ENCODE results near the gene VSIR. TPM values are rescaled to one million over a fixed set of nuclear protein-coding genes. Genes with fewer than 3 reads are reported as not detected.

The VSIR gene
- total and polyA plus RNA-seq, 2 donors (not counting 1 experiment from before 2014, with no cell fraction given) = 40.5 to 61.2 TPM

DNA sequence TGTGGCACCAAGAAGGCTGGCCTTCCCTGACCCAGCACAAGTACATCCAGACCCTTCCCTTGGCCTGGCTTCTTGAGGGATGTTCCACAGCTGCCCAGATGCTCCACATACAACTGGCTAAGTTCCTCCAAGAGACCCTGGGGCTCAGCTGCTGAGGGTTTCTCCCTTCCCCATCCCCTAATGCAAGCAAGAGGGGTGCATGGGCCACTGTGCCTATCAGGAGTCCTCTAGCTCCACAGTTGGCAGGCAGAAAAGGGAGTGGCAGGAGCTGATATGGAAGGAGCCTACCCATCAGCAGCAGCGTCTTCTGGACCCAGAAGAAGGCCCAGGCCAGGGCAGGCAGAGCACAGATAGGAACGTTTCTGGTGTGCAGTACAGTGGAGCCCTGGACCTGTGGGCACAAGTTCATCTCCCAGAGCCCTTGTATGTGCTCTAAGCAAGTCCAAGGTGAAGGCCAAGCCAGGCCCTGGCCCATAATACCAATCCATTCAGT, 26.2 kb downstream of the VSIR start:
- ATAC-seq (ENCODE audit: low read depth) = no peak
- H3K4me3 Mint-ChIP-seq = peak overlapping the region; percentile 59
- no peaks in the 10 kb centered on the region for H3K27me3 Mint-ChIP-seq
- peak overlapping the region; percentile 100 for H3K27ac Mint-ChIP-seq
- no peak overlapping the region for H3K4me3 ChIP-seq (ENCODE audit: control extremely low read depth in 1 of 5, extremely low read depth in 1 of 5, insufficient read depth in 1 of 5, low read depth in 2 of 5, low read length in 4 of 5)
- CTCF ChIA-PET = interaction anchor here (0.6 to 3.6 kb wide), 6 partner anchors 10 to 149 kb away, joined by 3 to 26 read pairs (median 6); partner anchors contain the start of gene VSIR
- peak overlapping the region; percentile 72 to 84 for H3K27ac ChIP-seq (ENCODE audit: low read length in 2 of 2)
- H3K9me3 ChIP-seq (ENCODE audit: control extremely low read depth in 1 of 3, control insufficient read depth in 2 of 3, insufficient read depth in 1 of 3, low read length in 2 of 3) = peaks cover 0 to 10% (median 0%) of the 10 kb centered on the region in 3 donors
- TF ChIP-seq EZH2 (IDR thresholded peaks at IDR 0.05; ENCODE audit: borderline replicate concordance, insufficient read depth, low read depth, low read length, poor library complexity, severe bottlenecking) = no peak
- TF ChIP-seq, protein P1, sequence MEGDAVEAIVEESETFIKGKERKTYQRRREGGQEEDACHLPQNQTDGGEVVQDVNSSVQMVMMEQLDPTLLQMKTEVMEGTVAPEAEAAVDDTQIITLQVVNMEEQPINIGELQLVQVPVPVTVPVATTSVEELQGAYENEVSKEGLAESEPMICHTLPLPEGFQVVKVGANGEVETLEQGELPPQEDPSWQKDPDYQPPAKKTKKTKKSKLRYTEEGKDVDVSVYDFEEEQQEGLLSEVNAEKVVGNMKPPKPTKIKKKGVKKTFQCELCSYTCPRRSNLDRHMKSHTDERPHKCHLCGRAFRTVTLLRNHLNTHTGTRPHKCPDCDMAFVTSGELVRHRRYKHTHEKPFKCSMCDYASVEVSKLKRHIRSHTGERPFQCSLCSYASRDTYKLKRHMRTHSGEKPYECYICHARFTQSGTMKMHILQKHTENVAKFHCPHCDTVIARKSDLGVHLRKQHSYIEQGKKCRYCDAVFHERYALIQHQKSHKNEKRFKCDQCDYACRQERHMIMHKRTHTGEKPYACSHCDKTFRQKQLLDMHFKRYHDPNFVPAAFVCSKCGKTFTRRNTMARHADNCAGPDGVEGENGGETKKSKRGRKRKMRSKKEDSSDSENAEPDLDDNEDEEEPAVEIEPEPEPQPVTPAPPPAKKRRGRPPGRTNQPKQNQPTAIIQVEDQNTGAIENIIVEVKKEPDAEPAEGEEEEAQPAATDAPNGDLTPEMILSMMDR (IDR thresholded peaks at IDR 0.05) = no peak
- no peak for DNase-seq
- no peaks in the 10 kb centered on the region for H3K9me3 Mint-ChIP-seq (ENCODE audit: insufficient read depth)
- no peaks in the 10 kb centered on the region for H4K20me1 ChIP-seq (ENCODE audit: control insufficient read depth, insufficient read depth, low read length, poor library complexity, severe bottlenecking)
- no peaks in the 10 kb centered on the region for H3K27me3 ChIP-seq (replicated peaks in 1 of 4; ENCODE audit: control extremely low read depth in 1 of 4, control insufficient read depth in 3 of 4, insufficient read depth in 4 of 4, low read length in 3 of 4)
- H3K4me2 ChIP-seq (replicated peaks; ENCODE audit: low read depth, low read length, poor library complexity, severe bottlenecking) = peak overlapping the region; percentile 74
- peaks cover 0 to 12% of the 10 kb centered on the region in 2 experiments for H3K36me3 ChIP-seq (replicated peaks in 1 of 2; ENCODE audit: control extremely low read depth in 1 of 2, control insufficient read depth in 1 of 2, extremely low read depth in 1 of 2, insufficient read depth in 2 of 2, low read length in 1 of 2)
- POLR2A ChIA-PET = interaction anchor here (0.6 to 2.4 kb wide), 6 partner anchors 8 to 348 kb away, joined by 3 to 8 read pairs (median 4); partner anchors contain the start of gene VSIR
- peaks cover 81% of the 10 kb centered on the region for H3K4me1 Mint-ChIP-seq
- intact Hi-C loops (cut with micrococcal nuclease) = no loop called here
- no peaks in the 10 kb centered on the region for H3K79me2 ChIP-seq (ENCODE audit: control insufficient read depth, insufficient read depth, low read length)
- H3K9ac ChIP-seq (ENCODE audit: low read length) = peak overlapping the region; percentile 40
- WGBS (ENCODE audit: insufficient coverage) = 72% methylated on average over 2 of the region's 2 CpGs
- H2AFZ ChIP-seq (ENCODE audit: insufficient read depth, low read depth, low read length, poor library complexity, severe bottlenecking) = no peak overlapping the region
- peaks cover 70 to 89% of the 10 kb centered on the region in 2 donors for H3K4me1 ChIP-seq (ENCODE audit: control insufficient read depth in 2 of 2, insufficient read depth in 2 of 2, low read length in 2 of 2)

DNA sequence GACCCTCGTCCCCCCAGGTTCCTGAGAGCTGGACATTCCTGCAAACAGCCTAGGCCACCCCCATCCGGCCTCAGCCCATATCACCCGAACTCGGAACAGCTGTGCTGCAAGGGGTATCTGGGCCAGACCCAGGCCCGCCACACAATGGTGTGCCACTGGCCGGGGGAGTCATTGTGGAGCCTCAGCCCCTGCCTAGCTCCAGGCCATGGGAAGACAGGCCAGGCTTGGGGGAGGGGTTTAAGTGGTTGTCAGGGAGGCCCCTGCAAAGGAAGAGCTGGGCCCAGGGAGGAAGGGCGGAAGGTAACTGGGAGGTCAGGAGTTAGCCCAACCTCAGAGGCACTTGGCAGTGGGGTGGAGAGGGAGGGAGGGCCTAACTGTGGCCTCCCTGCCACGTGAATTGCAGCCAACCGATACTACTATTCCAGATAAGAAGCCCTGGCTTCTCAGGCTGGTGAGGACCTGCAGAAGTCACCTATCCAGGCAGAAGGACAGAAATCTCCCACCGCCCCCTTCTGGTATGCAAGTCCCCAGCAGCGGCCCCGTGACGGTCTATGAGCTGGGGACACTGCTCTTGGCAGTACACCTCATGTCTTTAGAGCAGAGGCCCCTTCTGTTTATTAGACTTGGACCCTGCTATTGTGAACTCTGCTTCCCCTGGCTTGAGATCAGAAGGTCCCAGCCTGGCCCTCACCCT, 26.8 kb downstream of the VSIR start:
- Mint-ChIP-seq H3K4me1 (peaks cover 80% of the 10 kb centered on the region), H3K27ac (peak overlapping the region; percentile 100), H3K27me3 (no peaks in the 10 kb centered on the region), H3K9me3 (ENCODE audit: insufficient read depth) (no peaks in the 10 kb centered on the region), H3K4me3 (peak overlapping the region; percentile 59)
- Histone ChIP-seq H4K20me1 (ENCODE audit: control insufficient read depth, insufficient read depth, low read length, poor library complexity, severe bottlenecking) (no peaks in the 10 kb centered on the region), H3K27me3 (replicated peaks in 1 of 4; ENCODE audit: control extremely low read depth in 1 of 4, control insufficient read depth in 3 of 4, insufficient read depth in 4 of 4, low read length in 3 of 4) (no peaks in the 10 kb centered on the region), H3K4me1 (ENCODE audit: control insufficient read depth in 2 of 2, insufficient read depth in 2 of 2, low read length in 2 of 2) (peaks cover 64 to 89% of the 10 kb centered on the region in 2 donors), H3K4me2 (replicated peaks; ENCODE audit: low read depth, low read length, poor library complexity, severe bottlenecking) (peak overlapping the region; percentile 74), H3K27ac (ENCODE audit: low read length in 2 of 2) (peak overlapping the region; percentile 72 to 84), H3K9me3 (ENCODE audit: control extremely low read depth in 1 of 3, control insufficient read depth in 2 of 3, insufficient read depth in 1 of 3, low read length in 2 of 3) (peaks cover 0 to 10% (median 0%) of the 10 kb centered on the region in 3 donors), H3K9ac (ENCODE audit: low read length) (peak overlapping the region; percentile 40), H2AFZ (ENCODE audit: insufficient read depth, low read depth, low read length, poor library complexity, severe bottlenecking) (no peak overlapping the region), H3K4me3 (ENCODE audit: control extremely low read depth in 1 of 5, extremely low read depth in 1 of 5, insufficient read depth in 1 of 5, low read depth in 2 of 5, low read length in 4 of 5) (no peak overlapping the region), H3K36me3 (replicated peaks in 1 of 2; ENCODE audit: control extremely low read depth in 1 of 2, control insufficient read depth in 1 of 2, extremely low read depth in 1 of 2, insufficient read depth in 2 of 2, low read length in 1 of 2) (peaks cover 0 to 12% of the 10 kb centered on the region in 2 experiments), H3K79me2 (ENCODE audit: control insufficient read depth, insufficient read depth, low read length) (no peaks in the 10 kb centered on the region)
- intact Hi-C loops (cut with micrococcal nuclease) = no loop called here
- DNase-seq (no peak), ATAC-seq (ENCODE audit: low read depth) (no peak)
- POLR2A ChIA-PET = interaction anchor here (0.6 to 1.4 kb wide), 3 partner anchors 8 to 348 kb away, joined by 3 to 4 read pairs (median 3); no protein-coding TSS in a partner anchor
- CTCF ChIA-PET = interaction anchor here (0.6 to 3.6 kb wide), 10 partner anchors 9 to 150 kb away, joined by 3 to 26 read pairs (median 4); partner anchors contain the start of gene VSIR
- no peak for TF ChIP-seq EZH2 (IDR thresholded peaks at IDR 0.05; ENCODE audit: borderline replicate concordance, insufficient read depth, low read depth, low read length, poor library complexity, severe bottlenecking)
- 70% methylated on average over 12 of the region's 13 CpGs for WGBS (ENCODE audit: insufficient coverage)
